ENCODE results near the gene GPATCH1. TPM values are rescaled to one million over a fixed set of nuclear protein-coding genes. Genes with fewer than 3 reads are reported as not detected.

GPATCH1 gene
- total and polyA plus RNA-seq, 2 of the 13 experiments (the other 11 are each of a cell fraction or from before 2014, with no cell fraction given) = 6.8 to 6.9 TPM

- TF ChIP-seq THAP7 (CRISPR knock-in tag; IDR thresholded peaks at IDR 0.05) (no peak), TSC22D2 (CRISPR knock-in tag; IDR thresholded peaks at IDR 0.05; ENCODE audit: borderline replicate concordance) (no peak), ZBTB43 (CRISPR knock-in tag; conservative IDR thresholded peaks at IDR 0.05) (0 out of 2 replicates have a peak, but pooled peaks have one; percentile 18), ZNF660 (CRISPR knock-in tag; IDR thresholded peaks at IDR 0.05; ENCODE audit: borderline replicate concordance, low read depth) (no peak), ATRX (CRISPR knock-in tag; IDR thresholded peaks at IDR 0.05; ENCODE audit: borderline replicate concordance) (no peak), RBFOX2 (IDR thresholded peaks at IDR 0.05; ENCODE audit: low read depth, low read length) (peak; percentile 85), JDP2 (CRISPR knock-in tag; IDR thresholded peaks at IDR 0.05; ENCODE audit: borderline replicate concordance) (no peak), ZSCAN30 (CRISPR knock-in tag; IDR thresholded peaks at IDR 0.05) (0 out of 2 replicates have a peak, but pooled peaks have one; percentile 57), CBX5 (CRISPR knock-in tag; IDR thresholded peaks at IDR 0.05; ENCODE audit: borderline replicate concordance) (peak; percentile 80; the same call in 1 of the 2 replicates), RXRB (CRISPR knock-in tag; IDR thresholded peaks at IDR 0.05; ENCODE audit: borderline replicate concordance) (peak; percentile 55; the same call in 1 of the 2 replicates), RXRA (CRISPR knock-in tag; IDR thresholded peaks at IDR 0.05) (peak; percentile 77), ZNF878 (CRISPR knock-in tag; IDR thresholded peaks at IDR 0.05) (no peak), SUZ12 (IDR thresholded peaks at IDR 0.05; ENCODE audit: low read depth, low read length) (no peak), HDAC2 (CRISPR knock-in tag; IDR thresholded peaks at IDR 0.05) (peak; percentile 80), PRDM10 (CRISPR knock-in tag; IDR thresholded peaks at IDR 0.05; ENCODE audit: low read depth) (no peak; the same call in 1 of the 2 replicates), ZNF629 (CRISPR knock-in tag; conservative IDR thresholded peaks at IDR 0.05) (no peak), RFX5 (IDR thresholded peaks at IDR 0.05; ENCODE audit: low read depth, low read length) (no peak), SMC3 (IDR thresholded peaks at IDR 0.05; ENCODE audit: low read length) (no peak), TRIM22 (IDR thresholded peaks at IDR 0.05) (no peak)
Observed at GRCh38 chr19:33080761-33081681, at the start of gene GPATCH1 (continued).
